Gastrocnemius medialis (tissue), 4 donors: Measurements from ENCODE around the gene TBX15. TPM values are rescaled to one million over a fixed set of nuclear protein-coding genes. Genes with fewer than 3 reads are reported as not detected.
A peak's percentile ranks its signal among the peaks of the same experiment; 100 is the strongest.

Source experiments
- ATAC-seq, 2 donors: fragments of 150-250 bp; one replicate each; pipeline ENCODE4 v1.9.1; 2016
- DNase-seq, 2 donors: peaks; one replicate each; pipeline ENCODE4 v3.0.0-alpha.2; 2019
- H3K27ac ChIP-seq, 4 donors: fragments of 200-600 bp; sonication (generic); 1 replicate in 1 of 4; 2 replicates in 3 of 4; pipeline ENCODE4 v1.5.1; 2016 to 2018; ENCODE audit warnings: mild to moderate bottlenecking in 2 of 4, moderate library complexity in 1 of 4
- H3K27me3 ChIP-seq, 3 donors: fragments of 200-600 bp; sonication (generic) in 2 of 3; 1 replicate in 1 of 3; 2 replicates in 2 of 3; pipeline versions ENCODE4 v1.5.1 to v1.6.0; 2016 to 2019; ENCODE audit warnings: mild to moderate bottlenecking in 1 of 3, moderate library complexity in 1 of 3
- H3K36me3 ChIP-seq, 2 donors: fragments of 200-600 bp; sonication (generic) in 1 of 2; one replicate each; pipeline ENCODE4 v1.5.1; 2017 to 2018
- H3K4me1 ChIP-seq, 2 donors: fragments of 200-600 bp; sonication (generic) in 1 of 2; one replicate each; pipeline ENCODE4 v1.5.1; 2016 to 2017; ENCODE audit warnings: mild to moderate bottlenecking in 2 of 2
- H3K4me3 ChIP-seq, 4 donors: fragments of 200-600 bp; sonication (generic) in 3 of 4; 1 replicate in 1 of 4; 2 replicates in 3 of 4; pipeline ENCODE4 v1.5.1; 2016 to 2019; ENCODE audit warnings: mild to moderate bottlenecking in 2 of 4
- H3K9me3 ChIP-seq, 3 donors: fragments of 200-600 bp; sonication (generic) in 2 of 3; 1 replicate in 1 of 3; 2 replicates in 2 of 3; pipeline ENCODE4 v1.5.1; 2016 to 2019
- POLR2A ChIP-seq, 2 donors: fragments of 450-650 bp; IDR thresholded peaks; one replicate each; pipeline ENCODE4 v1.6.1; 2017; ENCODE audit warnings: antibody characterized with exemption in 2 of 2, mild to moderate bottlenecking in 2 of 2, moderate library complexity in 2 of 2
- in situ Hi-C, 4 donors: fragments of 200-750 bp; cut with MboI; loops; one replicate each; pipeline versions ENCODE4 v1.15.0 to v1.8.0; 2017; ENCODE audit warnings: low sequenced_read_pairs in 4 of 4
- intact Hi-C: fragments of 100-400 bp; cut with DNase I; formaldehyde crosslinking; loops from one replicate; pipeline ENCODE4 v1.15.1; 2023; ENCODE audit warnings: low total_unique reads
- total RNA-seq, 4 donors: library from RNA; depleted of rRNA; stranded (reverse); fragments of >200 nt; gene quantifications; one replicate each; pipeline versions ENCODE4 v1.1.0 to v1.2.3, GENCODE V29; 2016
- TF ChIP-seq, protein P1 (sequence below), 5 experiments: fragments of 450-650 bp in 3 of 5; fragments of 200-600 bp in 2 of 5; sonication (generic) in 2 of 5; IDR thresholded peaks in 4 of 5; conservative IDR thresholded peaks in 1 of 5; 1 replicate in 4 of 5; 2 replicates in 1 of 5; pipeline ENCODE4 v1.5.1; 2016 to 2019; ENCODE audit warnings: antibody characterized with exemption in 5 of 5, mild to moderate bottlenecking in 3 of 5, moderate library complexity in 3 of 5

Gene TBX15
- total RNA-seq, 4 donors from 2014 or later, result 91.4 to 275 (median 245) TPM

DNA sequence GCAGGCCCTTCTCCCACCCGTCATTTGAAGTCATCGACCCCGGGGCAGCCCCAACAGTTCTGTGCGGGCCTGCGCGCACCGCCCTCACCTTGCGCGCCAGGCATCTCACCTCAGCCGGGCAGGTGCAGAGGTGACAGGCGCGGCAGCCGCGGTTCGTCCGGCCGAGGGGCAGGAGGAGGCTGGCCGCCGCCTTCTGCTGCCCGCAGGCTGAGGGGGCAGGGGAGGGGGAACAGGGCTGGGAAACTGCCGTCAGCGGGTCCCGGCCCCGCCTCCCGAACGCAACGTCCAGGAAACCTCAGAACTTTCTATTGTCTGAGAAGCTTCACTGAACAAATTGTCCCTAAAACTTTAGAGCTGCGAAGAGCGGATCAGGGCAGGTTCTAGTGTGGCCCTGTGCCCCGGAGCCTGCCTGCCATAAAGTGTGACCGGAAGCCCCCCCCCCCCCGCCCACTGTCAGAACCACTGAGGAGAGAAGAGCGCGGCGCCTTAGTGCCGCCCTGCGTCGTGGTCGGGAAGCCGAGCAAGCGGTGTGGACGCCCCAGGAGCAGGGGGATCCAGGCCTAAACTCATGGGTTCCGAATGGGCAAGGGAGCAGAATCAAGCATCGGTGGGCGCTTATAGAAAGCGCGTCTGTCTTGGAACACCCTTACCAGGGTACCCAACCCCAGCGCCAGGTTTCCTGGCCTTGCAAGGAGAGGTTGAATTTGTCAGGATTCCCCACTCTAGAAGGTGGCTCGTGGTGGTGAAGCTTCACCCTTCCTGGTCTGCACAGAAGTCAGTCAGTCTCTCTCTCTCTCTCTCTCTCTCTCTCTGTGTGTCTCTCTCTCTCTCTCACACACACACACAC lies 13.3 kb upstream of the TBX15 start:
- intact Hi-C loops, result no loop called here
- H3K4me1 ChIP-seq, result peaks cover 0 to 8% of the 10 kb centered on the region in 2 donors
- TF ChIP-seq POLR2A (IDR thresholded peaks at IDR 0.05), result peak in 1 of 2 donors; percentile 29
- TF ChIP-seq, protein P1, sequence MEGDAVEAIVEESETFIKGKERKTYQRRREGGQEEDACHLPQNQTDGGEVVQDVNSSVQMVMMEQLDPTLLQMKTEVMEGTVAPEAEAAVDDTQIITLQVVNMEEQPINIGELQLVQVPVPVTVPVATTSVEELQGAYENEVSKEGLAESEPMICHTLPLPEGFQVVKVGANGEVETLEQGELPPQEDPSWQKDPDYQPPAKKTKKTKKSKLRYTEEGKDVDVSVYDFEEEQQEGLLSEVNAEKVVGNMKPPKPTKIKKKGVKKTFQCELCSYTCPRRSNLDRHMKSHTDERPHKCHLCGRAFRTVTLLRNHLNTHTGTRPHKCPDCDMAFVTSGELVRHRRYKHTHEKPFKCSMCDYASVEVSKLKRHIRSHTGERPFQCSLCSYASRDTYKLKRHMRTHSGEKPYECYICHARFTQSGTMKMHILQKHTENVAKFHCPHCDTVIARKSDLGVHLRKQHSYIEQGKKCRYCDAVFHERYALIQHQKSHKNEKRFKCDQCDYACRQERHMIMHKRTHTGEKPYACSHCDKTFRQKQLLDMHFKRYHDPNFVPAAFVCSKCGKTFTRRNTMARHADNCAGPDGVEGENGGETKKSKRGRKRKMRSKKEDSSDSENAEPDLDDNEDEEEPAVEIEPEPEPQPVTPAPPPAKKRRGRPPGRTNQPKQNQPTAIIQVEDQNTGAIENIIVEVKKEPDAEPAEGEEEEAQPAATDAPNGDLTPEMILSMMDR (IDR thresholded peaks at IDR 0.05 in 4 of 5, conservative IDR thresholded peaks at IDR 0.05 in 1 of 5), result no peak
- H3K27me3 ChIP-seq, result peaks cover 8 to 36% (median 16%) of the 10 kb centered on the region in 3 donors
- DNase-seq, result no peak
- H3K36me3 ChIP-seq, result no peaks in the 10 kb centered on the region
- in situ Hi-C loops, result loop anchor here in 3 of 4 donors (25.0 kb wide), 2 partner anchors 214 to 839 kb away; no protein-coding TSS in a partner anchor
- H3K9me3 ChIP-seq, result no peaks in the 10 kb centered on the region
- H3K27ac ChIP-seq, result peak overlapping the region; percentile 30 to 66 (median 61)
- peak overlapping the region; percentile 49 to 64 (median 50) for H3K4me3 ChIP-seq
- ATAC-seq, result peak; percentile 40 to 57

DNA sequence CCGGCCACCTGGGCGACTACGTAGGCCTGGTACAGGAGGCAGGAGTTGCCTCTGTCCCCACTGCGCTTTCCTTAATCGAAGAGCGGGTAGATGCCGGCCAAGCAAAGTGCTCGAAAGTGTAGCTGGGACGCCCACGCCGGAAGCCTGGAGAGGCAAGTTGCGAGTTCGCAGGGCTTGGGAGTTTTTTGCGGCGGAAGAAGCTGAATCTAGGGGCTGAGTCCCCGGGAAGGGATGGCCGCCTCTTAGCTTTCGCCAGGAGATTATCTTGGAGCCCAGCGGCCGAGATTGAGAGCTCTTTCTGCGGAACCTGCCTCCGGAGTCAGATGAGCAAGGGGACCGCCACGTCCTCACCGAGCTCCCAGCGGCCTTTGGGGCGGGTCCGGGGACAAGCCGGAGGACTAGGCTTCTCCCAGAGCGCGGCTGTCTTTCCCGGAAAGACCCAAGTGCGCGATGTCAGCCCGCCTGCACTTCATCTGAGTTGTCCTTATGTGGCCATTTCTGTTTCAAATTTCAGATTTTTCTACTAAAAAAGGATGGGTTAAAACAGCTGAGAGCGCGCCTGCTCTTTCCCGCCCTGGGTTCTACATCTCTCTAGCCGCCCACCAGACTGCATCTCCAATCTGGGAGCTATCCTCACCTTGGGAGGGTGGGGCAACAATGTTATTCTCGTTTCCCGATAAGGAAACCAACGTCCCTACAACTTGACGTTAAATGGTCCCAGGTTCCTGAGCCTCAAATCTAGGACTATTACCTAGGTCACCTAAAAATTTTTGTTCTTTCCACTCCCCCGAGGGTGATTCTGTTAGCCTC lies 12.4 kb upstream of the TBX15 start:
- peaks cover 0 to 7% of the 10 kb centered on the region in 2 donors for H3K4me1 ChIP-seq
- peaks cover 8 to 28% (median 9%) of the 10 kb centered on the region in 3 donors for H3K27me3 ChIP-seq
- peak overlapping the region; percentile 49 to 64 (median 50) for H3K4me3 ChIP-seq
- TF ChIP-seq POLR2A (IDR thresholded peaks at IDR 0.05), result no peak
- TF ChIP-seq, protein P1 (IDR thresholded peaks at IDR 0.05 in 4 of 5, conservative IDR thresholded peaks at IDR 0.05 in 1 of 5), result no peak
- no peak for DNase-seq
- H3K27ac ChIP-seq, result peak overlapping the region; percentile 30 to 66 (median 61)
- ATAC-seq, result no peak
- intact Hi-C loops (loop anchor here (1.0 kb wide), 1 partner anchor 12 kb away; the partner anchor contains the start of gene TBX15), in situ Hi-C loops (loop anchor here in 3 of 4 donors (25.0 kb wide), 2 partner anchors 213 to 838 kb away; no protein-coding TSS in a partner anchor)
- H3K9me3 ChIP-seq, result no peaks in the 10 kb centered on the region
- no peaks in the 10 kb centered on the region for H3K36me3 ChIP-seq

DNA sequence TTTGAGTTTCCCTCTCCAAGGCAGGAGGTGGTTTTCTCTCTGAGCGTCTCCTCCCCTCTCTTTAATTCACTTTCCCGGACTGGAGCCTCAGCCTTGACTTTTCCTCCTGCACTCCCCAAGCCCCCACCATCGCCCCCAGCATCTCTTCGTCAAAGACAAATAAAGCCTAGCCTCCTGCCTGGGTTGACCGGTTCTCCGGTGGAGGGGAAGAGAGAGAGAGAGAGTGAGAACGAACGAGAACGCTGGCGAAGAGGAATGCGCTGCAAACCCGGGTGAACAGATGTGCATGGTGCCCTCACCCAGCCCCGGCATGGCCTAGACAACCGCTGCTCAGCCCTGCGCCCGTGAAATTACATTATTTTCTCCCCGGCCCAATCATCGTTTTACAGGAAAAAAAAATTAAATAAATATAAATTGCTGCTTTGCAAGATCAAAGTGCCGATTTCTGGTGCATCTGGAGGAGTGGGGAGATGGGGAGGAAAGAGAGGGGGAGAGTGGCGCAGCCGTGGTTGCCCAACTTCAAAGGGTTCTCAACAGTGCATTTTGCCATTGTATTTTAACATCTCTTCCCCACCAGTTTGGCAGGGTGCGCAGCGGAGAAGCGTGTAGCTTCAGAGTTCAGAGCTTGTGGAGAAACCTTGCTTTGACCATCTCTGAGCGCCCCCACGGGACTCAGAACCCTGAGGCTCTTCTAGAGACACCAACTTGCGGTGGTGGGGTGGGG lies 11.4 kb upstream of the TBX15 start:
- Histone ChIP-seq H3K9me3 (no peaks in the 10 kb centered on the region), H3K4me3 (no peak overlapping the region), H3K27ac (no peak overlapping the region), H3K36me3 (no peaks in the 10 kb centered on the region), H3K27me3 (peaks cover 8 to 23% (median 8%) of the 10 kb centered on the region in 3 donors), H3K4me1 (peaks cover 0 to 7% of the 10 kb centered on the region in 2 donors)
- intact Hi-C loops (loop anchor here (1.0 kb wide), 1 partner anchor 11 kb away; the partner anchor contains the start of gene TBX15), in situ Hi-C loops (loop anchor here in 3 of 4 donors (25.0 kb wide), 2 partner anchors 212 to 837 kb away; no protein-coding TSS in a partner anchor)
- no peak for DNase-seq
- no peak for TF ChIP-seq POLR2A (IDR thresholded peaks at IDR 0.05)
- TF ChIP-seq, protein P1 (IDR thresholded peaks at IDR 0.05 in 4 of 5, conservative IDR thresholded peaks at IDR 0.05 in 1 of 5), result no peak
- no peak for ATAC-seq

DNA sequence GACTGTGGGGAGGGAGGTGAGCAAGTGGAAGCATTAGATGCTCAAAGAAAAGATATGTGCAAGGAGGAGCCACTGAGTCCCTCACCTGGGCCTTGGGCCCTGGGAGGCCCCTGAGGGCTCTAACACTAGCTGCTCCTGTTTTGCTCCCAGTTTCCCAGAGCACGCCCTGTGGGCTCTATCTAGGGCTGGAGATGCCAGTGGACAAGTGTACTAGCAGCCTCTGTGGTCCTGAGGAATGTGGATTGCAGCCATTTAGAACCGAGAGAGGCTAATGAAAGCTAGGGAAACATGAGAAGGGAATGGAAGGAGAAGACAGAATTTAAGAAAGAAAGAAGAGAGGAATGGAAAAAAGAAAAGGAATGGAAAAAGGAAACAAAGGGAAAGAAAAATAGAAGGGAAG lies 10.0 kb upstream of the TBX15 start:
- Histone ChIP-seq H3K36me3 (no peaks in the 10 kb centered on the region), H3K27ac (no peak overlapping the region), H3K4me3 (no peak overlapping the region), H3K9me3 (no peaks in the 10 kb centered on the region), H3K4me1 (peaks cover 0 to 7% of the 10 kb centered on the region in 2 donors), H3K27me3 (peaks cover 8 to 23% (median 8%) of the 10 kb centered on the region in 3 donors)
- in situ Hi-C loops (no loop called here), intact Hi-C loops (no loop called here)
- TF ChIP-seq, protein P1 (IDR thresholded peaks at IDR 0.05 in 4 of 5, conservative IDR thresholded peaks at IDR 0.05 in 1 of 5), result no peak
- no peak for ATAC-seq
- DNase-seq, result no peak
